NOMO-1 treated with dmso at 0.1 percent for 144 hours (cell line): ENCODE measurements around the gene NFATC1.
"Not testable (repeated sequence)": the region's sequence is repeated elsewhere in the genome, so short reads cannot be mapped to it uniquely, and the experiment has no call there.

Experiments
- DNase-seq: peaks from one replicate; lab custom pipeline; 2025; ENCODE audit not compliant: unreplicated experiment; lab: John Stamatoyannopoulos, UW

The NFATC1 gene

DNA sequence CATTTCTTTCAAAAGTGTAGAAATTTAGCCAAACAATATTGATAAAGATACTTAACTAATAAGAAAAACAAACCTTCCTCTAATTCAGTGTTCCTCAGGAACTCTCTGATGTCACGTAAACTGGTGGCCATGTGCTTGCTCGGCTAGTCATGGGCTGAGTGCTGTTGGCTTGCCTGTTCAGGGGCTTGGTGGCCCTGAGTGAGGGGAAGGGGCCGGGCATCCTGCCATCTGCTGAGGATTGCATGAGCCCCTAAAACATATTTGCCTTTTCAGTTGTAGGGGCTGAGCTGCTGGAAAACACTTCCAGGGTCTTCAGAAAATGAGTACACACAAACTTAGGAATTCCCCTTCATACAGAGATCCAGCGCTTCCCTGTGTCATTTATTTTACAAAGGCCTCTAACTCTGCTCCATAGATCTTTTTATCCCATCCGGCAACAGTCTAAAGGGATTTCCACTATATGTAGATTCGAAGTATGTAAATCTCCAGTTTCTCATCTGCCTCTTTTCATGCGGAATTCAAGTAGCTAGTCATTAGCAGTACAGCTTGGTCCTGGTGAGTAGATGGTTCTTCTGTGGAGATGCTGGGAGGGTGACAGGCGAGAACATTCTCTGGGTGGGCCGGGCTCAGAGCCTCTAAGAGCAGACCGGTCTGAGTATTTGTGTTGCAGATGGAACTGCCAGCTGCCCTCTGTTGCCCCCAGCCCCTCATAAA lies 20.1 kb upstream of the NFATC1 start:
- no peak for DNase-seq

DNA sequence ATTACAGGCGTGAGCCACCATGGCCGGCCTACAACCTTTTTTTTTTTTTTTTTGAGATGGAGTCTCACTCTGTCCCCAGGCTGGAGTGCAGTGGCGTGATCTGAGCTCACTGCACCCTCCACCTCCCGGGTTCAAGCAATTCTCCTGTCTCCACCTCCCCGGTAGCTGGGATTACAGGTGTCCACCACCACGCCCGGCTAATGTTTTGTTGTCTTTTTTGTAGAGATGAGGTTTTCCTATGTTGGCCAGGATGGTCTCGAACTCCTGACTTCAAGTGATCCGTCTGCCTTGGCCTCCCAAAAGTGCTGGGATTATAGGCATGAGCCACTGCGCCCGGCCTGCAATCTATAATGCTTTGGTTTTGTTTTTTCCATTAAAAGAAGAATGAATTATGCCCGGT lies 19.1 kb upstream of the NFATC1 start:
- DNase-seq: not testable (repeated sequence)

GRCh38 chr18:79377187-79377891 lies 18.4 kb upstream of the NFATC1 start:
- DNase-seq: no peak

DNA sequence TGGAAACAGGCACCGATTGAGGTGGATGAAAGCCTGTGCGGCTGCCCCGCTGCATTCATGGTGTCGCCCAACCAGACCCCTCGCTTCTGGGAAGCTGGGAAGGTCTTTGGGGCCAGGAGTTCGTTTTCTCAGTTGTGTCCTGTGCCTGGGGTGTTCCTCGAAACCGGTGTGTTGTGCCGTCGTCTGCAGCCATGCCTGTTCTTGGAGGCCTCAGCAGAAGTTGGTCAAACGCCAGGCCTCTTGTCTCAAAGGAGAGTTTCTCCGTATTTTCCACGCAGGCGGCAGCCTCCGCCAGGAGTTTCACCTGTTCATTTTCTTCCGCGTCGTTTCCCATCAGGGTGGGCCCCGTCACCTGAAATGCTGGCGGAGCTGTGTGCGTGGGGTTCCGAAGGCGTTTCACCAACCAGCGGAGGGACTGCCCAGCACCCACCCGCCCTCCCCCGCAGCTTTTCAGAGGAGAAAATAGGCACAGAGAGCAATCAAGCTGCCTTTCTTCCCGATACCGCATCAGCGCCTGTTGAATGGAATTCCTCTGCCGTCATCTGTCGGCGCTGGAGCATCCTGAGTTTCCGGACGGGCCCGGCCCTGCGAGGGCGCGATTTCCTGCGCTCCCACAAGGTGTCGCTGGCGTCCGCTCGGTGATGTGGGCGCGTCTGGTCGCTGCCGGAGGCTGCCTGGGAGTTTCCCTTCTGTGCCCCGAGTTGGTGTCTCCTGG lies 17.0 kb upstream of the NFATC1 start:
- no peak for DNase-seq

- no peak for DNase-seq
Observed at GRCh38 chr18:79379251-79379905, 16.4 kb upstream of the NFATC1 start.

GRCh38 chr18:79379931-79380815 lies 15.6 kb upstream of the NFATC1 start:
- no peak for DNase-seq

GRCh38 chr18:79380816-79381806 lies 14.6 kb upstream of the NFATC1 start:
- no peak for DNase-seq

DNA sequence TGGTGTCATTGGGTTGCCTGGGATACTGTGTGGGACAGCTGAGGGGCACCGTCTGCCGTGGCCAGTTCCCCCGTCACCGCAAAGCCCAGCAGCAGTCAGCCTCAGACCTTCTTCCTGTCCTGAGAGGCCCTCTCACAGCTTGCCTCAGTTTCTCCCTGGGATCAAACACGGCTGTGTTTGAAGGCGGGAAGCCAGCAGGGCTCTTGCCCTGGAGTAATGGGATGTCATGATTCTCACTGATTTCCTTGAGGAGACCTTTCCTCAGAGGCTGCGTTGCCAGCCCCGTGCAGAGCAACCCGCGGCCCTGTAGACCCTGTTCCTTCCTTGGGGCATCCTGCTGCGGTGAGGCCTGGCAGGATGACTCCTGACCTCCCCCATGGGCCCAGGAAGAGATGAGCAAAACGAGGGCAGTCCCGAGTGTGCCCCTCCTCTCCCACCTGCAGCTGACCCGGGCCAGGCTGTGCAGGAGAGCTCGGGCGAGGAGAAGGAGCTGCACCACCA lies 13.9 kb upstream of the NFATC1 start:
- no peak for DNase-seq

DNA sequence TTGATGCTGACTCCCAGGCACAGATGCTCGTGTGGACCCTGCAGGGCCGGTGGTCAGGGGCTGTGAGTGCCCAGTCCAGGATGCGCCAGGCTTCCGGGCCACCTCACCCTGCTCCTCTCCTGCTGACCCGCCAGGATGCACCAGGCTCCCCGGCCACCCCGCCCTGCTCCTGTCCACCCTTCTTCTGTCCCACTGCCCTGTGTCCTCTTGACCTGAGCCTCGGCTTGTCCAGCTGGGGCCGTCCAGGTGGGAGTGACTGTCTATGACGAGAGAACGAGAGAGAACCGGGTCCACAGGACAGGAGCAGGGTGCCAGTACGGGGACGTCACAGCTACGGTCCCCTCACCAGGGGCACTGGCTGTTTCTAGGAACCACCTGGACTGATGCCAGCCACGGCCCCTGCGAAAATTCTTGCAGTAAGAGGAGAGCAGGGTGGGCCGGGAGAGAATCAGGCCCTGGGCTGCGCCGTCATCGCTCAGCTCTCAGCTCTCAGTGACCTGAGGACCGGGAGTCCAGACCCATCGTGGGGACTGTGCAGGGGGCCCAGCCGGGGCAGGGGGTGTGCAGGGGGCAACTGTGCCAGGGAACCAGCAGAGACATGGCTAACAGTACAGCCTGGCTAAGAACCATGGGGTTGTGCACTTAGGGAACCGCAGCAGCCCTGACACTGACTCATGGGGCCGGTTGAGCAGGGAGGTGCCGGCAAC lies 12.9 kb upstream of the NFATC1 start:
- DNase-seq: no peak

- no peak for DNase-seq
Observed at GRCh38 chr18:79383388-79384056, 12.2 kb upstream of the NFATC1 start.

GRCh38 chr18:79384151-79384807 lies 11.5 kb upstream of the NFATC1 start:
- DNase-seq: no peak

DNA sequence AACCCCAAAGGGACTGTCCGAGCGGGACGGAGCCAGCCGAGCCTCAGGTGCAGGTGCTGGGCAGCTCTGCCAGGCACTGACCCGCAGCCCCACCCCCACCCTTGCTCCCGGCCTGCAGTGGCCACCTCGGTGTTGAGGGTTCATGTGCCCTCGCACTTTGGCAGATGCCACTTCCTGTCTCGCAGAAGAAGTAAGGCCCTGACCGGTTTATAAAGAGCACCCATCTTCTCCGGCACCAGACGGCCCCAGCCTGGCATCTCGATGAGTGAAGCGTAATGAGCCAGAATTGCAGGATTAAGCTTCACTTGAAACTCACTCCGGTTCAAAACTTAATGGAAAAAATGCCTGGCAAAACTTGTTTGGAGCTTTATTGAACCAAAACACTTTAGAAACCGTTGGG lies 10.9 kb upstream of the NFATC1 start:
- no peak for DNase-seq

DNA sequence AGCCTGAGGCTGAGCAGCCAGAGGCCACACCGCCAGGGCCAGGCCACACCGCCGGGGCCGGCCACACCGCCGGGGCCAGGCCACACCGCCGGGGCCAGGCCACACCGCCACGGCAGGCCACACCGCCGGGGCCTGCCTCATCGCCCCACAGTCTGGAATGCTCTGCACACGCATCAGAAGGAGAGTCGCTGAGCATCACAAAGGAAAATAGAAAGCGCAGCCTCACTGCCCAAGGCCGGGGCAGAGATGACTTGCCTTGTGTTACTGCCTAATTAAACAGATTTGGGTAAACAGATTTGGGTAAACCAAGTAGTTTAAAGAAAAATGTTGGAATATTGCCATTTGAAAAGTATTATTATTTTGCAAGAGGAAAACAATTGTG lies 10.4 kb upstream of the NFATC1 start:
- DNase-seq: no peak

DNA sequence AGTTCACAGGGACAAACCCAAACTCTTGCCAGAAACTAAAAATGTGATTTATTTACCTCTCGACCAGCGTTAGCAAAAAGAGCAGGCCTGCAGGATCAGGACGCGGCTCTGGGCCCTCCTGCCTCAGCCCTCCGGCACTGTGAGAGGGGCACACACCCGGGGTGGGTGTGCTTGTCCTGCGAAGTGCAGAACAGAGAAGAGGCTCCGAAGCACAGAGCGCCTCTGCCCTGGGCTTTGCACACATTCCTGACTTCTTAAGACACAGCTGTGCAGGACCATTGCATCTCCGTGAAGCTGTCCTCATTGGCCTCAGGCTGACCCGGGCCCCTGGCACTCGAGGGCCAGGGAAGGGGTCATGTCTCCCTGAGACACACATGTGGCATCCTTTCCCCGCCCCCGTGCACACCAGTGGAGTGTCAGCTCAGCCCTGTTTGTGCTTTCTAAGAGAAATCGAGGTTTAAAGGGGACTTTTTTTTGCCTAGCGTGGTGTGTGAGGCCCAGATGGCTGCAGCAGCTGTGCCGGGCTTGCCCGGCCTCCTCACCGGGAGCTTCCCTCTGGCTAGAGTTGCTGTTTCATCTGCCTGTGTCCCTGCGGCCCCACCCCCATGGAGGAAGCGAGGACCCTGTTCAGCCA lies 9.9 kb upstream of the NFATC1 start:
- DNase-seq: no peak

DNA sequence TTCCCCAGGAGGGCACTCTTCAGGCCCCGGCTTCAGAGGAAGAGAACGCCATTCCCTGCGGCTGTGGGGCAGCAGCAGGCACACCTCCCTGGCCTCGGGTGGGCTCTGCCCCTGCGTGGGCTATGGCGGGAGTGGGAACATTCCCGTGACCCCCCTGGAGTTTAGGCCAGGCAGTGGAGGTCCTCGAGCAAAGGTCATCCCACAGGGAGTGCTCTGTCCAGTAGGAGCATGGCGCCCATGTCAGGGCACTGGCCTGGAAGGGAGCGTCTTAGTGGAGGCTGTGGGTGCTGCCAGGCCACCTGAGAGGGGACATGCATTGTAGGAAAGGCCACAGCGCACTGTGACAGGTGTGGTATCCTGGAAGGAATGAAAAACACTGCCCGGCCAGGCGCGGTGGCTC lies 9.2 kb upstream of the NFATC1 start:
- DNase-seq: no peak

GRCh38 chr18:79387214-79387613 lies 8.5 kb upstream of the NFATC1 start:
- no peak for DNase-seq

DNA sequence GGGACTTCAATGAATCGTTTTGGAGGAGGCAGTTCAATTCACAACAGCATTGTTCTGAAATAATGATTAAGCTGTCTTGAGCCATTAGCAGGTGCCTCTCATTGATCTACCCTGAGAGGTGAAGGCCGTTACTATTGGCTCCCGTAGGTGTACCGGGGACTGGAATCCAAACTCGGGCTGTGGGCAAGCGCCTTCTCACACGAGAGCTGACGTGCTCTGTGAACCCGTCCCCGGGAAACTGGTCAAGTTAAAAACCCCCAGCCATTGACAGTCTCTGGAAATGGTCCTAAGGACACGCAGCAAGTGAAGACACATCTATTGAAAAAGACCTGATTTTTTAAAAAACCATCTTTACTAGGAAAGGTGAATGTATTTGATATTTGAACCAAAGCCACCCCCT lies 8.1 kb upstream of the NFATC1 start:
- no peak for DNase-seq
